ENCODE data around the gene BMF.

Gene BMF

DNA sequence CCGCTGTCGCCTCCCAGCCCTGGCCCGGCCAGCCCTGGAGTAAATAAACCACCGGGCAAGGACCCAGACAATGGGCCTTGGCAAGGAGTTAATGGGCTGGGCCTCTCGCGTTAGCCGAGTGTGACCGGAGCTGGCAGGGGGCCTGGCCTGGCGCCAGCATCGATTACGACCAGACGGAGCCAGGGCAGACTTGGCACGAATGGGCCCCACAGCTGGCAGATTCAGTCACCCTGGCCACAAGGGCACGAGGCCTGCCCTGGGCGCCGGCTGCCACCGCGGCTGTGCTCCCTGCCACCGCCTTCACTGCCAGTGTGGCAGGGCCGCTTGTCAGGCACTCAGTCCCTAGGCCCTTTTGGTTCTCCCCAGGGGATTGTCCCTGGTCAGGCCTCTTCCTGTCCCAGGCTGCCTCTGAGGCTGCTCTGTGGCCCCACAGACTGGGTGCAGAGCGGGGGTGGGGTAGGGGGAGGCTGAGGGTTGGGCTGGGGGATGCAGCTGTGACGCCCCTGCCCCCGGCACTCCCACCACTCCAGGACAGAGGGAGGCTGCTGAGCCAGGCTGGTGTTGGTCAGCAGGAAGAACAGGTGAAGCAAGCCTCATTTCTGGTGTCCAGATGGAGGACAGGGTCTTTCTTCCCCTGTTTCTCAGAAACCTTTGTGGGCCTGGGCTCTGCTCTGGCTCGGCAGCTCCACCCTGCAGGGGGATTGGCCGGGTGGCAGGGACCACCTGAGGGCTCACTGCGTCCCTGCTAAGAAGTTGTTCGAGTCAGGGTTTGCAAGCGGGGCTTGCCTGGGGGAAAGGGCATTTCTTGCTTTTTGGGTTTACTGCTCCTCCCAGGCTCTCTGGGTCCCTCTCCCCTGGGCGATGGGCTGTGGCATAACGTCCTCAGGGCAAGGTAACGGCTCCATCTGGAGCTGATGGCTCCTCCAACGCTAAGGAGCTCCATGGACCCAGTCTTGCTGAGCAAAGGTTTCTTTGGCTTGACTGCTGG is 39.2 kb downstream of the BMF start:
- Histone ChIP-seq H3K36me3 (replicated peaks; ENCODE audit: low read depth, low read length) (no peaks in the 10 kb centered on the region), H4K20me1 (ENCODE audit: insufficient read depth, low read length) (no peaks in the 10 kb centered on the region), H3K9me3 (ENCODE audit: insufficient read depth, low read length) (no peaks in the 10 kb centered on the region), H3K27ac (ENCODE audit: low read length) (peak overlapping the region; percentile 23; the same call in 1 of the 2 replicates), H3K4me2 (ENCODE audit: low read length) (peak overlapping the region; percentile 14; the same call in 1 of the 2 replicates), H3K79me2 (ENCODE audit: low read length) (no peaks in the 10 kb centered on the region), H3K4me3 (ENCODE audit: low read length) (no peak overlapping the region), H3K4me1 (ENCODE audit: low read length) (peaks cover 38% of the 10 kb centered on the region), H3K27me3 (ENCODE audit: low read depth, low read length) (no peaks in the 10 kb centered on the region), H3K9ac (ENCODE audit: low read length) (peak overlapping the region; percentile 32; the same call in 1 of the 2 replicates), H2AFZ (ENCODE audit: low read depth, low read length) (peak overlapping the region; percentile 49; the same call in 1 of the 2 replicates)
- TF ChIP-seq EZH2phosphoT487 (IDR thresholded peaks at IDR 0.05; ENCODE audit: low read depth) = no peak
- TF ChIP-seq, protein P1, sequence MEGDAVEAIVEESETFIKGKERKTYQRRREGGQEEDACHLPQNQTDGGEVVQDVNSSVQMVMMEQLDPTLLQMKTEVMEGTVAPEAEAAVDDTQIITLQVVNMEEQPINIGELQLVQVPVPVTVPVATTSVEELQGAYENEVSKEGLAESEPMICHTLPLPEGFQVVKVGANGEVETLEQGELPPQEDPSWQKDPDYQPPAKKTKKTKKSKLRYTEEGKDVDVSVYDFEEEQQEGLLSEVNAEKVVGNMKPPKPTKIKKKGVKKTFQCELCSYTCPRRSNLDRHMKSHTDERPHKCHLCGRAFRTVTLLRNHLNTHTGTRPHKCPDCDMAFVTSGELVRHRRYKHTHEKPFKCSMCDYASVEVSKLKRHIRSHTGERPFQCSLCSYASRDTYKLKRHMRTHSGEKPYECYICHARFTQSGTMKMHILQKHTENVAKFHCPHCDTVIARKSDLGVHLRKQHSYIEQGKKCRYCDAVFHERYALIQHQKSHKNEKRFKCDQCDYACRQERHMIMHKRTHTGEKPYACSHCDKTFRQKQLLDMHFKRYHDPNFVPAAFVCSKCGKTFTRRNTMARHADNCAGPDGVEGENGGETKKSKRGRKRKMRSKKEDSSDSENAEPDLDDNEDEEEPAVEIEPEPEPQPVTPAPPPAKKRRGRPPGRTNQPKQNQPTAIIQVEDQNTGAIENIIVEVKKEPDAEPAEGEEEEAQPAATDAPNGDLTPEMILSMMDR (IDR thresholded peaks at IDR 0.05; ENCODE audit: low read depth, low read length) = no peak

DNA sequence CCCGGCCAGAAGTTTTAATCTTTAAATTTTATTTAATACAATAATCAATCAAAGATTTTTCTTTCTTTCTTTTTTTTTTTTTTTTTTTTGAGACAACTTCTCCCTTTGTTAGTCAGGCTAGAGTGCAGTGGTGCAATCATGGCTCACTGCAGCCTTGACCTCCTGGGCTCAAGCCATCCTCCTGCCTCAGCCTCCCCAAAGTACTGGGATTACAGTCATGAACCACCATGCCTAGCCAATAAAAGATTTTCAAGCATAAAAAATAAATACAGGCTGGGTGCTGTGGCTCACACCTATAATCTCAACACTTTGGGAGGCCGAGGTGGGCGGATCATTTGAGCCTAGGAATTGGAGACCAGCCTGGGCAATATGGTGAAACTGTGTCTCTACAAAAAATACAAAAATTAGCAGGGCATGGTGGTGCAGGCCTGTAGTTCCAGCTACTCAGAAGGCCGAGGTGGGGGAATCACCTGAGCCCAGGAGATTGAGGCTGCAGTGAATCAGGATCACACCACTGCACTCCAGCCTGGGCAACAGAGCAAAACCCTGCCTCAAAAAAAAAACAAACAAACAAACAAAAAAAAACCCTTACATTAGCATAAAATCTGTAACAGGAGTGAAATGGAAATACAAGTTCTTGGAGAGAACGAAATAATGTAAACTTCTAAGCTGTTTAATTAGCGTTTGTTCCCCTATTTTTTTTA is 40.6 kb downstream of the BMF start:
- Histone ChIP-seq H3K27me3 (ENCODE audit: low read depth, low read length) (no peaks in the 10 kb centered on the region), H3K79me2 (ENCODE audit: low read length) (no peaks in the 10 kb centered on the region), H3K4me1 (ENCODE audit: low read length) (peaks cover 52% of the 10 kb centered on the region), H2AFZ (ENCODE audit: low read depth, low read length) (no peak overlapping the region), H4K20me1 (ENCODE audit: insufficient read depth, low read length) (no peaks in the 10 kb centered on the region), H3K27ac (ENCODE audit: low read length) (no peak overlapping the region), H3K36me3 (replicated peaks; ENCODE audit: low read depth, low read length) (no peaks in the 10 kb centered on the region), H3K9ac (ENCODE audit: low read length) (no peak overlapping the region), H3K9me3 (ENCODE audit: insufficient read depth, low read length) (no peaks in the 10 kb centered on the region), H3K4me2 (ENCODE audit: low read length) (no peak overlapping the region), H3K4me3 (ENCODE audit: low read length) (no peak overlapping the region)
- TF ChIP-seq, protein P1 (IDR thresholded peaks at IDR 0.05; ENCODE audit: low read depth, low read length) = no peak
- no peak for TF ChIP-seq EZH2phosphoT487 (IDR thresholded peaks at IDR 0.05; ENCODE audit: low read depth)

DNA sequence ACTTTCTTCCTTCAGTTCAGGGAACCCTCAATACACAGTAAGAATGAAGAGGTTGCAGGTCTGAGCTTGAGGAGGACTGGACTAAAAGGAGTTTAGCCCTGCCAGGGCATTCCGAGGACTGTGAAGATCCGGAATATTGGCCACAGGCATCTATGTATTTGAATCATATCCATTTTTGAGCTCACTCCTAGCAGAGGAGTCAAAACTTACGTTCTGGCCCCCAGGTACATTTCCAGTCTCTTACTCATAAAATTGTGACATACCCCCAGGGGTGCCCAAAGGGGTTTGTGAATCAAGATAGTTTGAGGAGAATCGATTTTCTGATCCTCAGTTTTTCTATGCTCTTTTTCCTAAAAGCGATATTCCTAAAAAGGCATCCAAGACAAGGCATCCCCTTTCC is 42.1 kb downstream of the BMF start:
- no peak overlapping the region for H3K27ac ChIP-seq (ENCODE audit: low read length)
- H3K4me3 ChIP-seq (ENCODE audit: low read length) = no peak overlapping the region

More for the DNA sequence above, 42.1 kb downstream of the BMF start:
- Histone ChIP-seq H3K36me3 (replicated peaks; ENCODE audit: low read depth, low read length) (no peaks in the 10 kb centered on the region), H3K79me2 (ENCODE audit: low read length) (no peaks in the 10 kb centered on the region), H4K20me1 (ENCODE audit: insufficient read depth, low read length) (no peaks in the 10 kb centered on the region), H3K9ac (ENCODE audit: low read length) (no peak overlapping the region), H3K27me3 (ENCODE audit: low read depth, low read length) (no peaks in the 10 kb centered on the region), H3K4me2 (ENCODE audit: low read length) (no peak overlapping the region), H3K9me3 (ENCODE audit: insufficient read depth, low read length) (no peaks in the 10 kb centered on the region), H2AFZ (ENCODE audit: low read depth, low read length) (no peak overlapping the region), H3K4me1 (ENCODE audit: low read length) (peaks cover 67% of the 10 kb centered on the region)
- TF ChIP-seq, protein P1 (IDR thresholded peaks at IDR 0.05; ENCODE audit: low read depth, low read length) = no peak
- TF ChIP-seq EZH2phosphoT487 (IDR thresholded peaks at IDR 0.05; ENCODE audit: low read depth) = no peak
